Effector memory CD8-positive, alpha-beta T cell (primary cell): ENCODE data around the gene CCDC51.

Experiments
- ATAC-seq: fragments of 150-1000 bp; cut with Tn5 transposase; replicated peaks from 2 replicates; pipeline ENCODE4 v1.10.0; 2021; ENCODE audit warnings: mild to moderate bottlenecking, moderate library complexity
- DNase-seq, 3 experiments: peaks; one replicate each; pipeline ENCODE4 v3.0.0; 2021
- H3K27ac Mint-ChIP-seq, 2 donors: one replicate each; pipeline ENCODE4 v1.8.0; 2022; ENCODE audit warnings: mild to moderate bottlenecking in 2 of 2, mixed read lengths in 2 of 2, moderate library complexity in 2 of 2
- H3K27me3 Mint-ChIP-seq, 2 donors: one replicate each; pipeline ENCODE4 v1.8.0; 2022; ENCODE audit warnings: mixed read lengths in 2 of 2
- H3K36me3 Mint-ChIP-seq: one replicate; pipeline ENCODE4 v1.8.0; 2022; ENCODE audit warnings: mild to moderate bottlenecking, moderate library complexity, mixed read lengths; ENCODE audit not compliant: insufficient read depth
- H3K4me1 Mint-ChIP-seq, 2 donors: one replicate each; pipeline ENCODE4 v1.8.0; 2022; ENCODE audit warnings: low read depth in 2 of 2, mixed read lengths in 2 of 2
- H3K4me3 Mint-ChIP-seq, 2 donors: one replicate each; pipeline ENCODE4 v1.8.0; 2022; ENCODE audit warnings: mild to moderate bottlenecking in 2 of 2, mixed read lengths in 2 of 2, moderate library complexity in 2 of 2
- H3K9me3 Mint-ChIP-seq, 2 donors: one replicate each; pipeline ENCODE4 v1.8.0; 2022; ENCODE audit warnings: mixed read lengths in 2 of 2

The CCDC51 gene

DNA sequence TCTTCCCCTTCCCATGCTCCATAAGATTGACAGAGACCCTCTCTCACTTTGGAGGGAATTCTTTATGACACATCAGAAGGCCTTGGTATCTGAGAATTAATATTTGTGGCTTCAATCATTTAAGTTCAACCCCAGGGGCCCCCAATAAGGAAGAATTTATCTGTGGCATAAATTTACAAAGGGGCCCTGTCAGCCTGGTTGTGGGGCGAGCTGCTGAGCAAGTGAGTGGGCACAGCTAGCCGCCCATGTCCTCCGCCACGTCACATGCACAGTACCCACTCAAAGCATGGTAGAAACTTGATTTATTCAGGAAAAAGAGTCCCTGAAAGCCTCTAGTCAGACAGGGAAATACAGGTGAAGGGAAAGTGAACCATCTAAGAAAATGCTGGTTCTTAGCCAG lies 23.4 kb downstream of the CCDC51 start:
- Mint-ChIP-seq H3K36me3 (peaks cover 3% of the 10 kb centered on the region), H3K27ac (no peak overlapping the region)

DNA sequence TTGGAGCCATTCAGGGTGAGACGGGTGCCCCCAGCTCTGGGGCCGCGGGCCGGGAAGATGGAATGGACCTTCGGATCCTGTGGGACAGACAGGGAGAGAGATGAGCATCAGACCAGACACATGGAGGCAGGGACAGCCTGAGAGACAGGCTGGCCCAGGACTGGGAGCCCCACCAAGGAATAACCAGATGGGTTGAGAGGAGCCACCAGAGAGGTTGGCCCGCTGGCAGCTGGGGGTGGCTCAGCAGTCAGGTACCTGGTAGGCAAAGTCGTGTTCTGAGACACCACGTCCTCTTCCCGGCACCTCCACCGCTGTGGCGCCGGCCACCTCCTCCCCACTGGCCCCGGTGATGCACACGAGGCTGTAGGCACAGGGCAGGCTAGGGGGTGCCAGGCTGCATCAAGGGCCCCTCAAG lies 23.8 kb downstream of the CCDC51 start:
- Mint-ChIP-seq H3K27ac (no peak overlapping the region), H3K4me3 (no peak overlapping the region), H3K4me1 (no peaks in the 10 kb centered on the region), H3K27me3 (no peaks in the 10 kb centered on the region), H3K36me3 (peaks cover 3% of the 10 kb centered on the region), H3K9me3 (no peaks in the 10 kb centered on the region)
- DNase-seq (no peak), ATAC-seq (no peak)

More for the DNA sequence above, 23.4 kb downstream of the CCDC51 start:
- Mint-ChIP-seq H3K4me1 (no peaks in the 10 kb centered on the region), H3K4me3 (no peak overlapping the region), H3K9me3 (no peaks in the 10 kb centered on the region), H3K27me3 (no peaks in the 10 kb centered on the region)
- ATAC-seq (no peak), DNase-seq (no peak)

DNA sequence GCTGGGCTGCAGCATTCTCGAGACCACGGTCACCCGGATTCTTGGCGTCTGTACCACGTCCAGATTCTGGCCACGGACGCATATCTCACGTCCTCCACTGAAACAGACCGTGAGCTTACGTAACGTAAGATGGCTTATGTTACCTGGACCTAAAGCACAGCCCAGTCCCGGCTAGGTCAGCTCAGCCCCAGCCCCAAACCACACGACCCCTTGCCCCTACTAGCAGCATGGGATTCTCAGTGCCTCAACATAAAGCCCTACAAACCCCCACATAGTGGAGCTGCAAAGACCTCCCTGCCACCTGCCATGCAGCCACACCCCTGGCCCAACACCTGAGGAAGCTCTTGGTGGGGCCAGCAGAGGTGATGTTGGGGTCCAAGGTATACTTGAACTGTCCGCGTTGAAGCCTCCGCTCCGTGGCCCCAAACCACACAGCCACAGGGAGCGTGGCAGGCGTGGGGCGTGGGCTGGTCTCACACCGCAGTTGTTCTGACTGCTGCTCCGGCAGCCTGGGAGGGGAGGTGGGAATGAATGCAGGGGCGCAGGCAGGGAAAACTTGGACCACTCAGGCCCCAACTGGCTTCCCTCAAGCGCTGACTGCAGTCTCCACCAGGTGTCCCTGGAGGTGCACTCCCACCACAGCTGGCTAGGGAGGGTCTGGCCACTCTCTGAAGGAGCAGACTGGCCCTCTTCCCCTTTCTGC lies 24.5 kb downstream of the CCDC51 start:
- ATAC-seq: no peak
- H3K36me3 Mint-ChIP-seq: peaks cover 3% of the 10 kb centered on the region
- H3K9me3 Mint-ChIP-seq: no peaks in the 10 kb centered on the region
- no peak overlapping the region for H3K4me3 Mint-ChIP-seq
- no peak overlapping the region for H3K27ac Mint-ChIP-seq
- no peaks in the 10 kb centered on the region for H3K27me3 Mint-ChIP-seq
- H3K4me1 Mint-ChIP-seq: no peaks in the 10 kb centered on the region
- no peak for DNase-seq

DNA sequence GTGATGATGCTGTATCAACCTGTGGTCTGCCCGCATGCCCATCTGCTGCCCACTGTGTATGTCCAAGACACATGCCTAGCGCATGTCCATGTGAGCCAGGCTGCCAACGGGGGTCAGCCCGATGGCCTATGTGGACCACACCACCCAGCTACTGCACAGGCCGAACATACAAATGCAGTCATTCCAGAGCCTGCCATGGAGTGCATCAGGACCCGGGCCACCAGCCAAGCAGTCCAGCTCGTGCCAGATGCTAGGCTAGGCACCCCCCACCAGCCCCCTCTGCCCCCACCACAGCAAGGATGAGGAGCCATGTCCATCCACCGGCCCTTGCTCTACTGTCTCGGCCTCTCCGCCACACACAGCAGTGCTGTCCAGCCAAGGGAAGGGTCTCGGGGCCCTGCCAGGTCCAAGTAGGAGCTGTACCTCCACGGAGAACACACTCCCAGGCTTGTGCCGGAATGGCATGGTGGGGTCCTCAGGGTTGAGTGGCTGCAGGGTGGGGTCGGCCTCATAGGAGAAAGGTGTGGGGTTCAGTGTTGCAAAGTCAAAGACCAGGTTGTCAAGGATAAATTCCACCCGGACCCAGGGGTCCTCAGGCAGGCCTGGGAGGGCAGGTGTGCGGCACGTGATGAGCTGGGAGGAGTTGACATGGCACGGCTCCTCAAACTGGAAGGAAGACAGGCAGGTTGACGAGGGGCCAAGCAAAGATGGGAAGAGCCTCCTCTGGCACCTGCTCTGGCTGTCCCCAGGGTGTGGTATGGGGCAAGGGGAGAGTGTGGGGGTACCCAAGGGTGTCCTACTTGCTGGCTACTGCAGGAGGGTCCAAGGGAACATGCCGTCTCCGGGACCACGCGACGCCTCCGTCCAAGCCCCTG lies 25.3 kb downstream of the CCDC51 start:
- no peaks in the 10 kb centered on the region for H3K9me3 Mint-ChIP-seq
- H3K27ac Mint-ChIP-seq: no peak overlapping the region
- DNase-seq (no peak), ATAC-seq (no peak)
- H3K4me1 Mint-ChIP-seq: no peaks in the 10 kb centered on the region
- H3K27me3 Mint-ChIP-seq: no peaks in the 10 kb centered on the region
- peaks cover 3% of the 10 kb centered on the region for H3K36me3 Mint-ChIP-seq
- no peak overlapping the region for H3K4me3 Mint-ChIP-seq

DNA sequence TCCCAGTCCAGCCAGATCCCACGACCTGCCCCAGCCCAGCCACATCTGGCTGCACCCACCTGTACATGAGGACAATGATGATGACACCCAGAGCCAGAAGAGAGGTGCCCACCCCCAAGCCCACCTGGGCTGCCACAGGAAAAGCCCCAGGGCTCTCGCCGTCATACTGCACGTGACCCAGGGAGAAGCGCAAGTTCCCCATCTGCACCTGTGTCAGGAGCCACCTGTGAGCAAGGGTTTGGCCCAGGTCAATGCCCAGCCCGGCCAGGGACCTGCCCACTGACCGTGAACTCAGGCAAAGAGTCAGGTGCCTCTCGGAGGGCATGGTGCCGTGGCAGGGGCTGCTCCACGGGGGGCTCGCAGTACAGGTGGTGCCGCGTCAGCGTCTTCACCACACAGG lies 26.3 kb downstream of the CCDC51 start:
- H3K9me3 Mint-ChIP-seq: no peaks in the 10 kb centered on the region

DNA sequence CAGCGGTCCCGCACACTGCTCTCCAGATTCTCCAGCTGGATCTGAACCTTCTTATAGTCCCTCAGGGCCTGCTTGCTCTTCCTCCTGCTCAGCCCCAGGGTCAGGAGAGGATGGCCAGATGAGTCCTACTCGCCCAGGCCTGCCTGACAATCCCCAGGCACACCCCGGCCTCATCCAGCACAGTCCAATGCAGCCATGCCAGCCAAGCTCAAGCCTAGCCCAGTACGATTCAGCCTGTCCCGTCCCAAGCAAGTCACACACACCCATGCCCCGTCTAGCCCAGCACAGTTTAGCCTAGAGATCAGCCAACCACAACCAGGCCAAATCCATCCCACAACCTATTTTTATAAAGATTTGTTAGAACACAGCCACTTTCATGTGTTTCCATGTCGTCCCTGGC lies 26.8 kb downstream of the CCDC51 start:
- Mint-ChIP-seq H3K27me3 (no peaks in the 10 kb centered on the region), H3K4me3 (no peak overlapping the region), H3K27ac (no peak overlapping the region), H3K36me3 (peaks cover 3% of the 10 kb centered on the region), H3K4me1 (no peaks in the 10 kb centered on the region), H3K9me3 (no peaks in the 10 kb centered on the region)
- ATAC-seq (no peak), DNase-seq (no peak)

More for the DNA sequence above, 26.3 kb downstream of the CCDC51 start:
- no peaks in the 10 kb centered on the region for H3K27me3 Mint-ChIP-seq
- H3K4me3 Mint-ChIP-seq: no peak overlapping the region
- peaks cover 3% of the 10 kb centered on the region for H3K36me3 Mint-ChIP-seq
- DNase-seq (no peak), ATAC-seq (no peak)
- no peak overlapping the region for H3K27ac Mint-ChIP-seq
- H3K4me1 Mint-ChIP-seq: no peaks in the 10 kb centered on the region

DNA sequence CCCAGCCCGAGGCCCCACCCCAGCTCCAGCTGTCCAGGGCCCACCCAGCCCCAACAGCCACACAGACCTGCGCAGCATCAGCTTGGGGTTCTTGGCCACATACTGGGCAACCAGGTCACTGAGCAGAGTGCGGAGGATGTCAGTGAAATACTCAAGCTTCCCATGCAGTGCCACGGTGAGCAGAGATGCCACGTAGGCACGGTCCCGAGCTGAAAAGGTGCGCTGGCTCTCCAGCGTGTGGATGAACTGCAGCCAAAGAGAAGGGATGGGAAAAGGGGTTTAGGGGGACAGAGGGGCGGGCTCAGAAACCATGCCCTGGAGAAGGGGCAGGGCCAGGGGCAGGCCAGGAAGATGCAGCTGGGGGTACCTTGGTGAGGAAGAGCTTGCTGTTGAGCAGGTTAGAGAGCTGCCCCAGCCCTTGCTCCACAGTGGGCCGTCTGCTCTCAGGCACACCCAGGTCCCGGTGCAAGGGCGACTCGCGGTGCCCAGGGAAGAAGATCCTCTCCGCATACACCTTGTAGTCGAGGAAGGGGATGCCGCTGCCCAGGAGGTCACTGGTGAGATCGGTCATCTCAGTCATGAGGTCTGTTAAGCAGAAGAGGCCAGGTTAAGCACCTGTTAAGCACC lies 27.4 kb downstream of the CCDC51 start:
- DNase-seq (no peak), ATAC-seq (no peak)
- H3K27me3 Mint-ChIP-seq: no peaks in the 10 kb centered on the region
- no peak overlapping the region for H3K4me3 Mint-ChIP-seq
- no peaks in the 10 kb centered on the region for H3K9me3 Mint-ChIP-seq
- H3K4me1 Mint-ChIP-seq: no peaks in the 10 kb centered on the region
- peaks cover 3% of the 10 kb centered on the region for H3K36me3 Mint-ChIP-seq
- H3K27ac Mint-ChIP-seq: no peak overlapping the region

DNA sequence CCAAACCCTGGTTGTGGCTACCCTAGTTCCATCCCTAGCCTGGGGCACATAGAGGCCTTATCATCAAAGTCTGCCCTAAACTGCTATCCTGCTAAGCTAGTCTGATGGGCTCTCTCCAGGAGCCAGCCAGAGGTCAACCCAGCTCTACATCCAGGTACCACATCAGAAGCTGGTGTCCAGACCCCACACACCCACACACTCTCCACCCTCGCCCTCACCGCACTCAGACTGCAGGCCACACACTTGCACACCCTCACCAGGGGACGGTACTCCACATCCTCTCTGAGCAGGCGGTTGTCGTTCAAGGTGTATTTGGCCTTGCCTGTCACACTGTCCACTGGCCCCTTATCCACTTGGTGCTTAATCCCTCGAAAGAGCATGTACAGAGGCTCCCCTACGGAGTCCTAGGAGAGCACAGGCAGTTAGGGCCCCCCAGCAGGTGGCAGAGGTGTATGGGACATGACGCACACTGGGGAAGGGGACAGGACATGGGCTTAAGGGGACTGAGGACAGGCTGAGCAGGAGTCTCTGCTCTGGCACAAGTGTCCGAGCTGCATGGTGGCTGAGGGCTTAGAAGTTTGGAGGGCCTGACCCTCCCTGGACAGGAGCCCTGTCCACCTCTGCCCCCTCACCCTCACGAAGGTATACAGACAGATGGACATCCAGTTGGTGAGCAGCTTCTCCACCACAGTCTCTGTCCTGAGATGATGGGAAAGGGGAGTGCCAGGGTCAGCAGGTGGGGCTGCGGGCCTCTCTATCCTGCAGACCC lies 28.1 kb downstream of the CCDC51 start:
- ATAC-seq (no peak), DNase-seq (no peak)
- no peak overlapping the region for H3K27ac Mint-ChIP-seq
- no peak overlapping the region for H3K4me3 Mint-ChIP-seq
- H3K27me3 Mint-ChIP-seq: no peaks in the 10 kb centered on the region
- no peaks in the 10 kb centered on the region for H3K9me3 Mint-ChIP-seq
- H3K4me1 Mint-ChIP-seq: no peaks in the 10 kb centered on the region
- peaks cover 3% of the 10 kb centered on the region for H3K36me3 Mint-ChIP-seq

DNA sequence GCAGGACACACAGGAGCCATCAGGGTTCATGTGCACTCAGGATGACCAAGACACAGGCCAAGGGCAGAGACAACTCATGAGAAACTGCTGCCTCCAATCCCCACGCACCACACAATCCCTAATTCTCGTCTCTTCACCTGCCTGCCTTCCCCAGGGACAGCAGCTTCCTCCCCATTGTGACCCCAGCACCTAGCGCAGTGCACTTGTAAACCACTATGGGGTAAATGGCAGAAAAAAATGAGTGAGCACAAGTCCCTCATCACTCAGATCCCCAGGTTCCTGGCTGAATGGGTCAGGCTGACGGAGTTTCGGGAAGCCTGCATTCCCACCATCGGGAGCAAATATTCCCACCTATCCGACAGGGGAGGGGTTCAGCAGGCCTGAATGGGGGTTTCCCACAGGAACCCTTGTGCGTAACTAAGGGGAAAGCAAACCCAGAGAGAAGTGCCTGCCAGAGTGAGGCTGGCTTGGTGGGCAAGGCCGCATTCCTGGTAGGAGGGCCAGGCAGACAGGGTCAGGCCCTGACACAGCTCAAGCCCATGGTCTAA lies 28.8 kb downstream of the CCDC51 start:
- Mint-ChIP-seq H3K9me3 (no peaks in the 10 kb centered on the region), H3K36me3 (peaks cover 3% of the 10 kb centered on the region)

DNA sequence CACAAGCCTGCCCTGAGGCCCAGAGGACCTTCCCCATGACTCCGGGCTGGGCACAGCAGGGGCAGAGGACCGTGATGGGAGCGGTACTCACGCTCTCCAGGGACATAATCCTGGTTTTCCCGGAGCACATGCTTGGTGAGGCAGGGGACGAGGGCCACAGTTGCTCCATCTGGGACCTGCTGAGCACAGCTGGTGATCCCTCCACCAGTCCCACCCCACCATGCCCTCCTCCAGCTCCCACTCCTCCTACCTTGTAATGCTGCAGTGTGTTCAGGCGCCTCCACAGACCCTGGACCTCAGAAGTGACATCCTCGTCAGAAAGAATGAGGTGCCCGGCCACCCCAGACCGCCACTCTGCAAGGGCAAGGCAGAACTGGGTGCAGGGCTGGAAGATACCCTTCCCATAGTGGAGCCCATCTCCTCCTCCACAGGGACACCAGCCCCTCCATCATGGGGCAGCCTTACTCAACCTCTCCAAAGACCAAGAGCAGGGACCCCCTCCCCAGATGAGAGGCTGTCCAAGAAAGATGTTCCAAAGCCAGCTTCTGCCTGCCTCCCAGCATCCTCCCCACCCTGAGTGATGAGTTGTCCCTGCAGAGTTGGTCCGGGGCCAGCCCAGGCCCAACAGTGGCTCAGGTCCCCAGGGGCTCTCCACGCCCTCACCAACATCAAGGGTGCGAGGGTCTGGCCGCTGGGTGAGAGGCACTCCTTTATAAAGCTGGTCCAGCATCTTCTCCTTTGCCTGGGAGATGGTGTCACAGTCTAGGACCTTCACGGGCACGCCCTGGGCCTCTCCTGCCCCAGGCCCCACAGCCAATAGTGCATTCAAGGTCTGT lies 29.5 kb downstream of the CCDC51 start:
- ATAC-seq (no peak), DNase-seq (no peak)
- H3K9me3 Mint-ChIP-seq: no peaks in the 10 kb centered on the region
- peaks cover 2% of the 10 kb centered on the region for H3K36me3 Mint-ChIP-seq
- H3K27ac Mint-ChIP-seq: no peak overlapping the region
- H3K4me1 Mint-ChIP-seq: no peaks in the 10 kb centered on the region
- H3K27me3 Mint-ChIP-seq: no peaks in the 10 kb centered on the region
- H3K4me3 Mint-ChIP-seq: no peak overlapping the region

More for the DNA sequence above, 28.8 kb downstream of the CCDC51 start:
- H3K27ac Mint-ChIP-seq: no peak overlapping the region
- no peak for ATAC-seq
- DNase-seq: no peak
- H3K27me3 Mint-ChIP-seq: no peaks in the 10 kb centered on the region
- H3K4me1 Mint-ChIP-seq: no peaks in the 10 kb centered on the region
- no peak overlapping the region for H3K4me3 Mint-ChIP-seq

DNA sequence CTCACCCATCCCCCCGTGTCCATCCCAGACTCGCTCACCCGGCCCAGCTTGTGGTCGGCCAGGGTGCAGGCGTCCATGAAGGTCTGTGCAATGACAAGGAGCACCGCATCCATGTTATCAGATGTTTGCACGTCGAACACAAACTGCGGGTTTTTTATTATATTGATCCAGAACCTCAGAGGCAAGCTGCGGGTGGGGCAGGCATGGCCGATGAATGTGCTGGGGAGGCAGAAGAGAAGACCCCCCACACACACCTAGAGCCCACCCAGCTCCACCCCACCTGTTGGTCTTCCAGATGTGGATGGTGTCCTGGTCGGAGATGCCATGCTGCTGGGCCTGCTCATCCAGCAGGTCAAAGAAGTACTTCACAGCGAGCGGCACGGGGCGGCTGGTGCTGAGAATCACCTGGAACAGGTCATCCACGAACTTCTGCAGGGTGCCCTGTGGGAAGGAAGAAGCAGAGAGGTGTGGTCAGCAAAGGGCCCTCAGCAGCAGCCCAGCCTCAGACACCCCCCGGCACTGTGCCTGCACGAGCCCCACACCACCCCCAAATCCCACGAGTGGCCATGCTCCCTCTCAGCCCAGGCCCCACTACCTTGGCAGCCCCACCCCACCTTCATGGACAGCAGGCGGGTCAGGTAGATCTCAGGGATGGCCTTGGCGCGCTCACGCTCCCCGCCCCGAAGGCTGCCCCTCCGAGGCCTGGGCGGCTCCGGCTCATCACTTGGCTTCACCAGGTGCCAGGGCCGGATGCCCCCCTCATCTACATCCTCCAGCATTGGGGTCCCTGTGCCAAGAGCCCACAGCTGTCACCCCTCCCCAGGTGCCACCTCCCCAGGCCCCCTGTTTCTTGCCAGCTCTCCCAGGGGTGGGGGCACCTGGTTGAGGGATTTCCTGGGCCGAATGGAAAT lies 30.4 kb downstream of the CCDC51 start:
- Mint-ChIP-seq H3K27me3 (no peaks in the 10 kb centered on the region), H3K36me3 (no peaks in the 10 kb centered on the region), H3K4me3 (no peak overlapping the region), H3K9me3 (no peaks in the 10 kb centered on the region), H3K27ac (no peak overlapping the region), H3K4me1 (no peaks in the 10 kb centered on the region)
- ATAC-seq (no peak), DNase-seq (no peak)
